B cell (primary cell): ENCODE data around the gene XG. TPM values are rescaled to one million over a fixed set of nuclear protein-coding genes. Genes with fewer than 3 reads are reported as not detected.
"Not testable (repeated sequence)": the region's sequence is repeated elsewhere in the genome, so short reads cannot be mapped to it uniquely, and the experiment has no call there.

Experiments used
- ATAC-seq: fragments of 200-7000 bp; cut with Tn5 transposase; one replicate; pipeline ENCODE4 v1.10.0; 2021; ENCODE audit warnings: low read depth, mild to moderate bottlenecking, moderate number of reproducible peaks, moderate library complexity
- CTCF ChIA-PET: fragments of 350-600 bp; sonication (Branson Sonifier 250); formaldehyde crosslinking; loops from one replicate; lab custom pipeline; 2021; ENCODE audit warnings: antibody characterized with exemption, inconsistent platforms; lab: Charles Lee
- POLR2A ChIA-PET: fragments of 350-600 bp; sonication (Branson Sonifier 250); formaldehyde crosslinking; loops from one replicate; lab custom pipeline; 2021; ENCODE audit warnings: antibody characterized with exemption; lab: Charles Lee
- DNase-seq: peaks from one replicate; pipeline ENCODE4 v3.0.0; 2013
- H2AFZ ChIP-seq: 2 replicates; pipeline ENCODE4 v1.6.1; 2012; ENCODE audit warnings: mild to moderate bottlenecking, low read depth, low read length; ENCODE audit not compliant: insufficient read depth, poor library complexity, severe bottlenecking
- H3K27ac ChIP-seq, 2 donors: 1 replicate in 1 of 2; 2 replicates in 1 of 2; pipeline ENCODE4 v1.5.1; 2012 to 2013; ENCODE audit warnings: low read length in 2 of 2, mild to moderate bottlenecking in 2 of 2, moderate library complexity in 1 of 2
- H3K27me3 ChIP-seq, 4 experiments: fragments of 200-600 bp in 1 of 4; sonication (generic) in 1 of 4; replicated peaks in 1 of 4; 1 replicate in 2 of 4; 2 replicates in 2 of 4; pipeline versions ENCODE4 v1.6.1 to v1.7.0; 2013 to 2016; ENCODE audit warnings: low read length in 3 of 4, mild to moderate bottlenecking in 2 of 4, mixed read lengths in 1 of 4, moderate library complexity in 1 of 4; ENCODE audit not compliant: insufficient read depth in 4 of 4, control insufficient read depth in 3 of 4; ENCODE audit errors: control extremely low read depth in 1 of 4
- H3K36me3 ChIP-seq, 2 experiments: replicated peaks in 1 of 2; 1 replicate in 1 of 2; 2 replicates in 1 of 2; pipeline versions ENCODE4 v1.6.1 to v1.7.1; 2013; ENCODE audit warnings: low read length in 1 of 2; ENCODE audit not compliant: insufficient read depth in 2 of 2, control insufficient read depth in 1 of 2; ENCODE audit errors: control extremely low read depth in 1 of 2, extremely low read depth in 1 of 2
- H3K4me1 ChIP-seq, 2 donors: fragments of 200-600 bp in 1 of 2; sonication (generic) in 1 of 2; 1 replicate in 1 of 2; 2 replicates in 1 of 2; pipeline versions ENCODE4 v1.5.1 to v1.6.1; 2013 to 2017; ENCODE audit warnings: low read length in 2 of 2; ENCODE audit not compliant: control insufficient read depth in 2 of 2, insufficient read depth in 2 of 2
- H3K4me2 ChIP-seq: replicated peaks from 2 replicates; pipeline ENCODE3; 2012; ENCODE audit warnings: mild to moderate bottlenecking, low read depth, low read length; ENCODE audit not compliant: poor library complexity, severe bottlenecking
- H3K4me3 ChIP-seq, 5 experiments: fragments of 200-600 bp in 1 of 5; sonication (generic) in 1 of 5; 1 replicate in 3 of 5; 2 replicates in 2 of 5; pipeline versions ENCODE4 v1.5.1 to v1.7.0; 2011 to 2016; ENCODE audit warnings: low read length in 4 of 5, mild to moderate bottlenecking in 4 of 5, low read depth in 2 of 5, control low read depth in 1 of 5, moderate library complexity in 1 of 5; ENCODE audit not compliant: insufficient read depth in 1 of 5; ENCODE audit errors: control extremely low read depth in 1 of 5, extremely low read depth in 1 of 5
- H3K79me2 ChIP-seq: fragments of 200-600 bp; sonication (generic); one replicate; pipeline ENCODE4 v1.6.0; 2016; ENCODE audit warnings: low read length; ENCODE audit not compliant: control insufficient read depth, insufficient read depth
- H3K9ac ChIP-seq: fragments of 200-600 bp; sonication (generic); 2 replicates; pipeline ENCODE4 v1.6.1; 2017; ENCODE audit warnings: mild to moderate bottlenecking, low read length, moderate library complexity
- H3K9me3 ChIP-seq, 3 donors: one replicate each; pipeline versions ENCODE4 v1.6.1 to v1.7.1; 2013; ENCODE audit warnings: low read length in 2 of 3; ENCODE audit not compliant: control insufficient read depth in 2 of 3, insufficient read depth in 1 of 3; ENCODE audit errors: control extremely low read depth in 1 of 3
- H4K20me1 ChIP-seq: 2 replicates; pipeline ENCODE4 v1.6.0; 2012; ENCODE audit warnings: mild to moderate bottlenecking, low read length; ENCODE audit not compliant: insufficient read depth, control insufficient read depth, poor library complexity, severe bottlenecking
- H3K27ac Mint-ChIP-seq: one replicate; pipeline ENCODE4 v1.8.0; 2021; ENCODE audit warnings: mixed read lengths
- H3K27me3 Mint-ChIP-seq: one replicate; pipeline ENCODE4 v1.8.0; 2021; ENCODE audit warnings: mixed read lengths
- H3K4me1 Mint-ChIP-seq: one replicate; pipeline ENCODE4 v1.8.0; 2021; ENCODE audit warnings: mixed read lengths
- H3K4me3 Mint-ChIP-seq: one replicate; pipeline ENCODE4 v1.8.0; 2021; ENCODE audit warnings: mixed read lengths
- H3K9me3 Mint-ChIP-seq: one replicate; pipeline ENCODE4 v1.8.0; 2022; ENCODE audit warnings: mixed read lengths; ENCODE audit not compliant: insufficient read depth
- CTCF ChIP-seq: fragments of 200-600 bp; IDR thresholded peaks from one replicate; pipeline ENCODE4 v1.8.0; 2022; ENCODE audit warnings: antibody characterized with exemption, mild to moderate bottlenecking
- EZH2 ChIP-seq: IDR thresholded peaks from 2 replicates; pipeline ENCODE4 v1.6.1; 2012; ENCODE audit warnings: borderline replicate concordance, low read depth, mild to moderate bottlenecking, moderate library complexity, low read length; ENCODE audit not compliant: insufficient read depth, poor library complexity, severe bottlenecking
- WGBS: methylation state at CpG from one replicate; pipeline ENCODE4 v1.1.5; 2013; ENCODE audit warnings: missing lambda C conversion rate; ENCODE audit not compliant: insufficient coverage; 5-methylcytosine and 5-hydroxymethylcytosine counted together
- intact Hi-C: fragments of 100-400 bp; cut with micrococcal nuclease; formaldehyde crosslinking; loops from one replicate; pipeline ENCODE4 v1.10.0; 2022
- polyA plus RNA-seq: library from polyadenylated mRNA; depleted of rRNA; stranded (reverse); fragments of >200 nt; gene quantifications from 2 replicates; pipeline ENCODE4 v1.2.3, GENCODE V29; 2012
- total RNA-seq, 2 donors: library from RNA; stranded (reverse); fragments of 120-200 nt in 1 of 2; gene quantifications; 1 replicate in 1 of 2; 2 replicates in 1 of 2; pipeline versions ENCODE4 v1.2.3 to v1.2.4, GENCODE V29; 2013 to 2022

The XG gene
- total and polyA plus RNA-seq, 2 donors (not counting 1 experiment from before 2014, with no cell fraction given) = 0.03 TPM; not detected in 1

DNA sequence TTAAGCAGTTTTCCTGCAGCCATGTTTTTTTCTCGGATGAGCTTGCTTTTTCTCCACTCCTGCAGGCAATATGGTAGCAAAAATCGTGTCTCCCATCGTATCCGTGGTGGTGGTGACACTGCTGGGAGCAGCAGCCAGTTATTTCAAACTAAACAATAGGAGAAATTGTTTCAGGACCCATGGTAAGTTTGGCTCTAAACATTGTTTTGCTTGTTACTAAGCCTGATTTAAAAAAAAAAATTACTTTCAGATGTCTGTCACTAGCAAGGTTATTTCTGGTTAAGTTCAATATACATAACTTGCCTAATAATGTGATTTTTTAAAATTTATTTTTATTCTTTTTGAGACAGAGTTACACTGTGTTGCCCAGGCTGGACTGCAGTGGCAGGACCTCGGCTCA is 59.4 kb downstream of the XG start:
- H4K20me1 ChIP-seq = no peaks in the 10 kb centered on the region
- H2AFZ ChIP-seq = no peak overlapping the region
- no peak for ATAC-seq
- Mint-ChIP-seq H3K9me3 (no peaks in the 10 kb centered on the region), H3K4me1 (no peaks in the 10 kb centered on the region), H3K27ac (no peak overlapping the region), H3K4me3 (no peak overlapping the region), H3K27me3 (peaks cover 9% of the 10 kb centered on the region)
- H3K27me3 ChIP-seq = peaks cover 0 to 3% (median 0%) of the 10 kb centered on the region in 4 experiments
- no peaks in the 10 kb centered on the region for H3K36me3 ChIP-seq
- intact Hi-C loops = no loop called here
- no peak overlapping the region for H3K9ac ChIP-seq
- ChIA-PET POLR2A (no interaction called here), CTCF (no interaction called here)
- no peaks in the 10 kb centered on the region for H3K9me3 ChIP-seq
- no peak for DNase-seq
- WGBS = no CpG with 5 or more reads among the region's 5 CpGs
- H3K4me2 ChIP-seq = no peak overlapping the region
- TF ChIP-seq EZH2 = no peak
- TF ChIP-seq CTCF = no peak
- no peak overlapping the region for H3K4me3 ChIP-seq
- no peaks in the 10 kb centered on the region for H3K79me2 ChIP-seq
- peaks cover 3% of the 10 kb centered on the region in 2 donors for H3K4me1 ChIP-seq
- no peak overlapping the region for H3K27ac ChIP-seq

- H4K20me1 ChIP-seq, H3K79me2 ChIP-seq, H3K9me3 Mint-ChIP-seq, H3K36me3 ChIP-seq, H3K27me3 ChIP-seq, H3K4me1 ChIP-seq, H3K27me3 Mint-ChIP-seq, H3K27ac ChIP-seq, POLR2A ChIA-PET, H3K27ac Mint-ChIP-seq, H3K9me3 ChIP-seq, H3K4me1 Mint-ChIP-seq: not testable (repeated sequence)
- ATAC-seq (peak; percentile 47), DNase-seq (peak; percentile 58)
- peak overlapping the region; percentile 70 for H2AFZ ChIP-seq
- 0% methylated on average over 5 of the region's 16 CpGs for WGBS
- H3K4me3 ChIP-seq = peak overlapping the region in 1 of 5 experiments; percentile 31
- H3K9ac ChIP-seq = peak overlapping the region; percentile 44
- peak overlapping the region; percentile 59 for H3K4me3 Mint-ChIP-seq
- H3K4me2 ChIP-seq = peak overlapping the region; percentile 48
- intact Hi-C loops = loop anchor here (1.0 kb wide), 1 partner anchor 168 kb away; no protein-coding TSS in a partner anchor
- TF ChIP-seq CTCF = peak; percentile 42
- CTCF ChIA-PET = interaction anchor here (1.0 kb wide), 1 partner anchor 8 kb away, joined by 3 read pairs; no protein-coding TSS in a partner anchor
Observed at GRCh38 chrX:2812161-2812907, 60.5 kb downstream of the XG start.
